ENCODE data around the gene GLRB. TPM values are rescaled to one million over a fixed set of nuclear protein-coding genes. Genes with fewer than 3 reads are reported as not detected.

The GLRB gene
- total RNA-seq, 1 experiment from 2014 or later, result 0.70 TPM

DNA sequence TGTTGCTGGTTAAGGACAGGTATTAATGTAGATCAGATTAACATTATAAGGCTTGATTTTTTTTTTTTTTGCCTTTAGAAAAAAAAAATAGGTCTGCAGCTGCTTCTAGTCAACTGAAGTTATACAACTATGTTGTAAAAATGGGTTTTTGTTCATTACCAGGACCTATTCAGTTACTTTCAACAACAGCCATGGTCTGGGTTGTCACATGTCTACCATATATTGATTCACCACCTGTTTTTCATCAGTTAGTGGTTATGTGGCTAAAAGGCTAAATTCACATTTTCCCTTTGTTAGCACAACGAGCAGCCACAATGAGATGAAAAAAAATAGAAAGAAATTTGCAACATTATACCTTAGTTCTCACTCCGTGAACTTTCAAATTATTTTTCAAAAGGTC lies 45.5 kb downstream of the GLRB start:
- H3K27me3 Mint-ChIP-seq (ENCODE audit: low read depth), result no peaks in the 10 kb centered on the region
- no peak overlapping the region for H3K23ac ChIP-seq (ENCODE audit: insufficient read length, low read depth, low read length)
- no peak overlapping the region for H4K91ac ChIP-seq (ENCODE audit: insufficient read length, low read depth, low read length)
- no peak overlapping the region for H2BK20ac ChIP-seq (ENCODE audit: low read depth, low read length, poor library complexity, severe bottlenecking)
- no peak overlapping the region for H2BK15ac ChIP-seq (ENCODE audit: low read depth, low read length)
- no peak overlapping the region for H4K8ac ChIP-seq (replicated peaks; ENCODE audit: insufficient read length, low read depth, low read length)
- no peak overlapping the region for H2BK5ac ChIP-seq (ENCODE audit: insufficient read length, low read length)
- H3K9ac ChIP-seq (ENCODE audit: extremely low read depth, insufficient read length, low read length), result no peak overlapping the region
- no peak overlapping the region for H2AFZ ChIP-seq (ENCODE audit: low read length)
- no peak overlapping the region for H2AK5ac ChIP-seq (ENCODE audit: insufficient read length, low read length)
- no peaks in the 10 kb centered on the region for H4K20me1 ChIP-seq (ENCODE audit: control insufficient read depth, insufficient read depth, insufficient read length)
- H3K79me2 ChIP-seq (ENCODE audit: insufficient read depth, low read length), result no peaks in the 10 kb centered on the region
- H3T11ph ChIP-seq (ENCODE audit: low read length), result no peak overlapping the region
- no peaks in the 10 kb centered on the region for H3K9me3 ChIP-seq (ENCODE audit: control insufficient read depth, low read depth, low read length)
- H2BK120ac ChIP-seq (ENCODE audit: low read depth, low read length, poor library complexity, severe bottlenecking), result no peak overlapping the region
- H3K4me1 Mint-ChIP-seq, result no peaks in the 10 kb centered on the region
- no peak overlapping the region for H4K5ac ChIP-seq (ENCODE audit: insufficient read length, low read depth, low read length)
- H3K56ac ChIP-seq (ENCODE audit: insufficient read length, low read depth, low read length), result no peak overlapping the region
- H3K4me1 ChIP-seq (ENCODE audit: insufficient read depth, low read length), result no peaks in the 10 kb centered on the region
- H3K79me1 ChIP-seq (ENCODE audit: insufficient read depth, low read depth, low read length, poor library complexity, severe bottlenecking), result no peaks in the 10 kb centered on the region
- no peak overlapping the region for H3K18ac ChIP-seq (ENCODE audit: insufficient read length, low read depth, low read length)
- no peaks in the 10 kb centered on the region for H3K36me3 Mint-ChIP-seq (ENCODE audit: insufficient read depth in 1 of 3, low read depth in 3 of 3)
- no peak for DNase-seq
- no peak overlapping the region for H3K14ac ChIP-seq (ENCODE audit: insufficient read depth, low read length)
- H3K9me3 Mint-ChIP-seq, result no peaks in the 10 kb centered on the region
- no CpG with 5 or more reads among the region's 2 CpGs for WGBS (ENCODE audit: extremely low coverage, insufficient read length, low lambda C conversion rate)
- H3K4ac ChIP-seq (ENCODE audit: low read depth, low read length), result no peak overlapping the region
- no peaks in the 10 kb centered on the region for H3K23me2 ChIP-seq (ENCODE audit: insufficient read length, low read depth, low read length, poor library complexity, severe bottlenecking)
- H2BK12ac ChIP-seq (ENCODE audit: insufficient read length, low read depth, low read length), result no peak overlapping the region
- H3K4me2 ChIP-seq (ENCODE audit: insufficient read depth, insufficient read length, low read length), result no peak overlapping the region
- TF ChIP-seq, protein P1, sequence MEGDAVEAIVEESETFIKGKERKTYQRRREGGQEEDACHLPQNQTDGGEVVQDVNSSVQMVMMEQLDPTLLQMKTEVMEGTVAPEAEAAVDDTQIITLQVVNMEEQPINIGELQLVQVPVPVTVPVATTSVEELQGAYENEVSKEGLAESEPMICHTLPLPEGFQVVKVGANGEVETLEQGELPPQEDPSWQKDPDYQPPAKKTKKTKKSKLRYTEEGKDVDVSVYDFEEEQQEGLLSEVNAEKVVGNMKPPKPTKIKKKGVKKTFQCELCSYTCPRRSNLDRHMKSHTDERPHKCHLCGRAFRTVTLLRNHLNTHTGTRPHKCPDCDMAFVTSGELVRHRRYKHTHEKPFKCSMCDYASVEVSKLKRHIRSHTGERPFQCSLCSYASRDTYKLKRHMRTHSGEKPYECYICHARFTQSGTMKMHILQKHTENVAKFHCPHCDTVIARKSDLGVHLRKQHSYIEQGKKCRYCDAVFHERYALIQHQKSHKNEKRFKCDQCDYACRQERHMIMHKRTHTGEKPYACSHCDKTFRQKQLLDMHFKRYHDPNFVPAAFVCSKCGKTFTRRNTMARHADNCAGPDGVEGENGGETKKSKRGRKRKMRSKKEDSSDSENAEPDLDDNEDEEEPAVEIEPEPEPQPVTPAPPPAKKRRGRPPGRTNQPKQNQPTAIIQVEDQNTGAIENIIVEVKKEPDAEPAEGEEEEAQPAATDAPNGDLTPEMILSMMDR (conservative IDR thresholded peaks at IDR 0.05), result no peak
- no peak overlapping the region for H3K27ac Mint-ChIP-seq
- H3K4me3 Mint-ChIP-seq, result no peak overlapping the region
- no peak overlapping the region for H3K27ac ChIP-seq (ENCODE audit: insufficient read length, low read depth, low read length)
- no peaks in the 10 kb centered on the region for H3K27me3 ChIP-seq (ENCODE audit: insufficient read depth, low read length)

All from H9 (cell line).